DMS153 treated with DMSO at 0.1 percent for 48 hours (cell line): Measurements from ENCODE around the gene ADPGK.

ENCODE experiments used
- DNase-seq: peaks from one replicate; lab custom pipeline; 2025; ENCODE audit not compliant: unreplicated experiment; lab: John Stamatoyannopoulos, UW

The ADPGK gene

GRCh38 chr15:72790302-72790910 is 6.8 kb upstream of the ADPGK start:
- DNase-seq, result no peak

GRCh38 chr15:72787526-72787925 is 4.0 kb upstream of the ADPGK start:
- no peak for DNase-seq

GRCh38 chr15:72786676-72787345 is 3.3 kb upstream of the ADPGK start:
- no peak for DNase-seq

- DNase-seq, result no peak
Observed at GRCh38 chr15:72786242-72786641, 2.7 kb upstream of the ADPGK start.

GRCh38 chr15:72785841-72786240 is 2.3 kb upstream of the ADPGK start:
- no peak for DNase-seq

- no peak for DNase-seq
Observed at GRCh38 chr15:72785432-72785831, 1.9 kb upstream of the ADPGK start.

- no peak for DNase-seq
Observed at GRCh38 chr15:72784456-72784876, 908 bp upstream of the ADPGK start.

GRCh38 chr15:72783004-72783639 is 436 bp downstream of the ADPGK start:
- DNase-seq, result no peak

GRCh38 chr15:72782274-72783003 is 1.1 kb downstream of the ADPGK start:
- no peak for DNase-seq

- no peak for DNase-seq
Observed at GRCh38 chr15:72781631-72782030, 1.9 kb downstream of the ADPGK start.

GRCh38 chr15:72778796-72779195 is 4.8 kb downstream of the ADPGK start:
- no peak for DNase-seq

- DNase-seq, result no peak
Observed at GRCh38 chr15:72774696-72775383, 8.7 kb downstream of the ADPGK start.

GRCh38 chr15:72771329-72771725 is 12.2 kb downstream of the ADPGK start:
- no peak for DNase-seq

- DNase-seq, result no peak
Observed at GRCh38 chr15:72770673-72771328, 12.8 kb downstream of the ADPGK start.

GRCh38 chr15:72766780-72767179 is 16.8 kb downstream of the ADPGK start:
- no peak for DNase-seq

- DNase-seq, result no peak
Observed at GRCh38 chr15:72766025-72766424, 17.5 kb downstream of the ADPGK start.

GRCh38 chr15:72764656-72765055 is 18.9 kb downstream of the ADPGK start:
- no peak for DNase-seq

GRCh38 chr15:72760590-72761260 is 22.8 kb downstream of the ADPGK start:
- no peak for DNase-seq

GRCh38 chr15:72758182-72758581 is 25.4 kb downstream of the ADPGK start:
- no peak for DNase-seq

GRCh38 chr15:72754096-72754495 is 29.5 kb downstream of the ADPGK start:
- no peak for DNase-seq
